HL-60 (cell line): ENCODE measurements around the gene TCAP.

ENCODE experiments used
- DNase-seq, 2 experiments: peaks; one replicate each; pipeline ENCODE4 v3.0.0-alpha.2; 2010 to 2020; ENCODE audit warnings: low read depth in 1 of 2, low spot score in 1 of 2
- H3K27ac ChIP-seq: fragments of 250-450 bp; sonication (Bioruptor Pico); replicated peaks from 2 replicates; pipeline ENCODE4 v1.5.1; 2020; ENCODE audit warnings: mild to moderate bottlenecking, moderate library complexity
- H3K27me3 ChIP-seq: fragments of 250-450 bp; sonication (Bioruptor Pico); 2 replicates; pipeline ENCODE4 v1.5.1; 2021; ENCODE audit warnings: mild to moderate bottlenecking, moderate library complexity; ENCODE audit not compliant: insufficient read depth, poor library complexity, severe bottlenecking
- H3K4me3 ChIP-seq: replicated peaks from 2 replicates; pipeline ENCODE4 v1.5.1; 2011; ENCODE audit warnings: mild to moderate bottlenecking, control low read depth, low read length; ENCODE audit not compliant: insufficient read depth
- GABPA ChIP-seq: IDR thresholded peaks from 2 replicates; pipeline ENCODE4 v1.6.1; 2012; ENCODE audit warnings: low read depth
- POLR2AphosphoS5 ChIP-seq: IDR thresholded peaks from 2 replicates; pipeline ENCODE4 v1.6.1; 2012; ENCODE audit warnings: low read depth
- SPI1 ChIP-seq: IDR thresholded peaks from 2 replicates; pipeline ENCODE4 v1.6.1; 2012; ENCODE audit warnings: low read depth, mild to moderate bottlenecking, borderline replicate concordance
- TF ChIP-seq, protein P1 (sequence below): IDR thresholded peaks from 2 replicates; pipeline ENCODE4 v1.6.1; 2012; ENCODE audit warnings: low read depth; ENCODE audit not compliant: insufficient replicate concordance
- TF ChIP-seq, protein P2 (sequence below): IDR thresholded peaks from one replicate; pipeline ENCODE4 v1.5.1; 2011; ENCODE audit warnings: low read length, control low read depth, inconsistent platforms; ENCODE audit not compliant: insufficient read depth

TCAP gene

DNA sequence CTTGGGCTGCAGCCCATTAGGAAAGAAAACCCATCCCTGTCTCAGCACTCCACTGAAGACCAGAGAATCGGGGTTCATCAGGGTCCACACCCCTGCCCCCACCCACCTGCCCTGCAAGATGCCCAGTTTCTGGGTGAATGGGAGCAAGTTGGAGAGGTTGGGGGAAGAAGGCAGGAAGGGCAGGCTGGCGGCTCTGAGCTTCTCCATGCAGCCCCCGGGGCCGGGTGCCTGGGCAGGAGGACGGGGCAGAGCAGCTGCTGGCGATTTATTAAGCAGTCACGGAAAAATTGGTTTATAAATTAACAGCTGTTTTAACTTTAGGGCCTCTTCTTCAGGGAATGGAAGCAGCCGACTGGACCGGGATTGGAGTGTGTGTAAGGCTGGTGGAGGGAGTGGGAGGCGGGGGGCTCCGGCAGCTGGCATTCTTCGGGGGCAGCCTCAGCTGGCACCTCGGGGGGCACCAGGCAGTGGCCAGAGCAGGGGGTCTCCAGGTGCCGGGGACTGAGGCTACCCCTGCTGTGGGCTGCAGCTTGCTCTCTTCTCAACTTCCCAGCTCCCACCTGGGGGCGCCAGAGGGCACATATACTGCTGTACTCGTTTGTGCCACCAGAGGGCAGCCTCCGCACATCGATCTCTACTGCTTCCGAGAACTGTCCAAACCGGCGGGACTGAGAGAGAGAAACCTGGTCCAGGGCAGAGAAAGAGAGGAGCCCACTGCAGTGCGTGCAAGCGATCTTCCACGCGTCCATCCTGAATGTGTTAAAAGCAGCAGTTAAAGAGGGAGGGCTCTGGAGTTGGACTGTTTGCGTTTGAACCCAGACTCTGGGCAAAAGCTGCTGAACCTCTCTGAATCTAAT, 43.4 kb upstream of the TCAP start:
- DNase-seq, result peak; percentile 66 to 88
- H3K4me3 ChIP-seq, result no peak overlapping the region
- peaks cover 6% of the 10 kb centered on the region for H3K27me3 ChIP-seq
- TF ChIP-seq, protein P1, sequence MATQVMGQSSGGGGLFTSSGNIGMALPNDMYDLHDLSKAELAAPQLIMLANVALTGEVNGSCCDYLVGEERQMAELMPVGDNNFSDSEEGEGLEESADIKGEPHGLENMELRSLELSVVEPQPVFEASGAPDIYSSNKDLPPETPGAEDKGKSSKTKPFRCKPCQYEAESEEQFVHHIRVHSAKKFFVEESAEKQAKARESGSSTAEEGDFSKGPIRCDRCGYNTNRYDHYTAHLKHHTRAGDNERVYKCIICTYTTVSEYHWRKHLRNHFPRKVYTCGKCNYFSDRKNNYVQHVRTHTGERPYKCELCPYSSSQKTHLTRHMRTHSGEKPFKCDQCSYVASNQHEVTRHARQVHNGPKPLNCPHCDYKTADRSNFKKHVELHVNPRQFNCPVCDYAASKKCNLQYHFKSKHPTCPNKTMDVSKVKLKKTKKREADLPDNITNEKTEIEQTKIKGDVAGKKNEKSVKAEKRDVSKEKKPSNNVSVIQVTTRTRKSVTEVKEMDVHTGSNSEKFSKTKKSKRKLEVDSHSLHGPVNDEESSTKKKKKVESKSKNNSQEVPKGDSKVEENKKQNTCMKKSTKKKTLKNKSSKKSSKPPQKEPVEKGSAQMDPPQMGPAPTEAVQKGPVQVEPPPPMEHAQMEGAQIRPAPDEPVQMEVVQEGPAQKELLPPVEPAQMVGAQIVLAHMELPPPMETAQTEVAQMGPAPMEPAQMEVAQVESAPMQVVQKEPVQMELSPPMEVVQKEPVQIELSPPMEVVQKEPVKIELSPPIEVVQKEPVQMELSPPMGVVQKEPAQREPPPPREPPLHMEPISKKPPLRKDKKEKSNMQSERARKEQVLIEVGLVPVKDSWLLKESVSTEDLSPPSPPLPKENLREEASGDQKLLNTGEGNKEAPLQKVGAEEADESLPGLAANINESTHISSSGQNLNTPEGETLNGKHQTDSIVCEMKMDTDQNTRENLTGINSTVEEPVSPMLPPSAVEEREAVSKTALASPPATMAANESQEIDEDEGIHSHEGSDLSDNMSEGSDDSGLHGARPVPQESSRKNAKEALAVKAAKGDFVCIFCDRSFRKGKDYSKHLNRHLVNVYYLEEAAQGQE, result peak; percentile 84
- no peak for TF ChIP-seq POLR2AphosphoS5
- TF ChIP-seq, protein P2, sequence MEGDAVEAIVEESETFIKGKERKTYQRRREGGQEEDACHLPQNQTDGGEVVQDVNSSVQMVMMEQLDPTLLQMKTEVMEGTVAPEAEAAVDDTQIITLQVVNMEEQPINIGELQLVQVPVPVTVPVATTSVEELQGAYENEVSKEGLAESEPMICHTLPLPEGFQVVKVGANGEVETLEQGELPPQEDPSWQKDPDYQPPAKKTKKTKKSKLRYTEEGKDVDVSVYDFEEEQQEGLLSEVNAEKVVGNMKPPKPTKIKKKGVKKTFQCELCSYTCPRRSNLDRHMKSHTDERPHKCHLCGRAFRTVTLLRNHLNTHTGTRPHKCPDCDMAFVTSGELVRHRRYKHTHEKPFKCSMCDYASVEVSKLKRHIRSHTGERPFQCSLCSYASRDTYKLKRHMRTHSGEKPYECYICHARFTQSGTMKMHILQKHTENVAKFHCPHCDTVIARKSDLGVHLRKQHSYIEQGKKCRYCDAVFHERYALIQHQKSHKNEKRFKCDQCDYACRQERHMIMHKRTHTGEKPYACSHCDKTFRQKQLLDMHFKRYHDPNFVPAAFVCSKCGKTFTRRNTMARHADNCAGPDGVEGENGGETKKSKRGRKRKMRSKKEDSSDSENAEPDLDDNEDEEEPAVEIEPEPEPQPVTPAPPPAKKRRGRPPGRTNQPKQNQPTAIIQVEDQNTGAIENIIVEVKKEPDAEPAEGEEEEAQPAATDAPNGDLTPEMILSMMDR, result peak; percentile 100
- TF ChIP-seq SPI1, result no peak
- no peak for TF ChIP-seq GABPA
- no peak overlapping the region for H3K27ac ChIP-seq

DNA sequence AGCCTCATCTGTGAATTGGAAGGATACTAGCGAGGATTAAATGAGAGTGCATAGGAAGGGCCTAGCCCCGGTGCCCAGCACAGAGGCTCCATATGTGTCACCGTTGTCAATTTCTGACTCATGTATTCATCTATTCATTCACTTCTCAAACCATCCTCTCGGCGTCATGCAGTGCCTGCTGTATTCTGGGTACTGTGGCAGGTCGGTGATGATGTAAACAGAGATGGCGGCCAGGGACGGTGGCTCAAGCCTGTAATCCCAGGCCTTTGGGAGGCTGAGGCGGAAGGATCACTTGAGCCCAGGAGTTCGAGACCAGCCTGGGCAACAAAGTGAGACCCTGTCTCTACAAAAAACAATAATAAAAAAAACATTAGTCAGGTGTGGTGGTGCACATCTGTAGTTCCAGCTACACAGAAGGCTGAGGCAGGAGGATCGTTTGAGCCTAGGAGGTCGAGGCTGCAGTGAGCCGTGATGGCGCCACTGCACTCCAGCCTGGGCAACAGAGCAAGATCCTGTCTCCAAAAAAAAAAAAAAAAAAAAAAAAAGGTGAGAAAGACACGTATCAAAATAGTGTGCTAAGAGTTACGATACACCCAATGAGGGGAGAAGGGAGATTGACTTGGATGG, 42.7 kb upstream of the TCAP start:
- no peak for TF ChIP-seq GABPA
- no peak for TF ChIP-seq SPI1
- no peak for TF ChIP-seq POLR2AphosphoS5
- TF ChIP-seq, protein P1, result no peak
- TF ChIP-seq, protein P2, result no peak
- Histone ChIP-seq H3K27ac (no peak overlapping the region), H3K27me3 (peaks cover 7% of the 10 kb centered on the region), H3K4me3 (no peak overlapping the region)
- DNase-seq, result no peak

DNA sequence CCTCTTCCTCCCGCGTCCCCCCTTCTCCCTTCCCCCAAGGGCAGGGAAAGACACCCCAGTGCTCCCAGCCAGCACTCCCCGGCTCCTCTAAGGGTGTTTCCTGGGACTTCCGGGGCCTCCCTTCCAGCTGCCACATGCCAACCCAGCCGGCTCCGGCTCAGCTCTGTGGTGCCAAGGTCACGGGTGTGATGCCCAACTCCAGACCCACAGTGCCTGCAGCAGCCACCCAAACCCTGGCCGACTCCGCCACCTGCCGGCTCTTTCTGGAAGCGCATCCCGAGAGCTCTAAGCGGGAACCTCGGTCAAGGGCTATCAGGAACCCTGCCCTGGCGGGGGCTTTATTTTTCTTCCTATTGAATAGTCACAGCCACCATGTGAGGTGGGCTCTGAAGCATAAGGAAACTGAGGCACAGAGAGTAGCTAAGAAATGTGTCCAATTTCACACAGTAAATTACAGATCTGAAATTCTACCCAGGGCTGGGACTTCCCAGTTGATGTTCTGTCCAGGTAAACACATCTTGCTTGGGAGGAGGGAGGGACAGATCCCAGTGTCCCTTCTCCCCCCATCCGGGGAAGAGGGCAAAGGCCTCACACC, 41.7 kb upstream of the TCAP start:
- TF ChIP-seq, protein P1, result no peak
- no peak for TF ChIP-seq SPI1
- TF ChIP-seq, protein P2, result peak; percentile 82
- DNase-seq, result peak in 1 of 2 experiments; percentile 81
- Histone ChIP-seq H3K4me3 (no peak overlapping the region), H3K27ac (no peak overlapping the region), H3K27me3 (peaks cover 7% of the 10 kb centered on the region)
